Measurements from ENCODE around the gene AGBL4.

AGBL4 gene

DNA sequence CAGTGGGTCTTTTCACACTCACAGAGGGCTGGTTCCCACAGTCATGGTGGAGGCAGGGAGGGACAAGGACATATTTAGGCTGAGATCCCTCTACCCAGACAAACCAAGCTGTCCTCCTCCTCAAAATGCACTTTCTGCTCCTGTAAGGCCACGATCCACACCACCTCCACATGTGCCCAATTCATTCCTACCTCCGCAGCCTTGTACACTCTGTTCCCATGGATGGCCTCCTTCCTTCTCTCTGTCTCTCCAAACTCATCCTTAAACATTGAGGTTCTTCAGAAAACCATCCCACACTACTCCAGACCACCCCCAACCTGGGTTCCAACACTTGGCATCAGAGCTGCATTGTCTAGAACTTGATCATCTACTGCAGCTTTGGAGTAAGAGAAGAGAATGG, 842.7 kb downstream of the AGBL4 start:
- no peak for DNase-seq (ENCODE audit: low read depth)

DNA sequence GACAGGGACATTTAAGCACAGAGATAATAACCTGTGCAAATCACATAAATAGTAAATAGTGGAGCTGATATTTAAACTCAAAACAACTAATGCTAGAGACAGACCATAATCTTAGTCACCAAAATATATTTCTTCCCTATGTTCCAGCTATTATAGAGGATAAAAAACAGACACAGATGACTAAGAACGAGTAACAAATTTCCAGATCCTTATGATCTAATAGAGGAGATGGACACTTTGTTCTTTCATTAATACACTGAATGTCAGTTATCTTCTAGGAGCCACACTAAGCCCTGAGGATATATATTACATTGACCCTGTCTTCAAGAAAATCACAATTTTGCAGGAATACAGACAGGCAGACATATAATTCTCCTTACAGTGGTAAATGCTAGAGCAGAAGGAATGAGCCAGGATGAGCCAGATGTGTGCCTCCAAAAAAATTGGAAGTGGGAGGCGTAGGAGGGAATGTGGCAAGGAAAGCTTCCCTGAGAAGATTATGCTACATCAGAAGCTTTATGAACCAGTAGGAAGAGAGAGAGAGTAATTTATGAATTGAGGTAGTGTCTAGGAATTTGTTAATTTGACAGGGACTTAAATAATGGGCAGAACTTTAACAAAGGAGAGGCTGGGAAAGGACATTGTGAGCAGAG, 851.7 kb downstream of the AGBL4 start:
- DNase-seq (ENCODE audit: low read depth), result no peak

DNA sequence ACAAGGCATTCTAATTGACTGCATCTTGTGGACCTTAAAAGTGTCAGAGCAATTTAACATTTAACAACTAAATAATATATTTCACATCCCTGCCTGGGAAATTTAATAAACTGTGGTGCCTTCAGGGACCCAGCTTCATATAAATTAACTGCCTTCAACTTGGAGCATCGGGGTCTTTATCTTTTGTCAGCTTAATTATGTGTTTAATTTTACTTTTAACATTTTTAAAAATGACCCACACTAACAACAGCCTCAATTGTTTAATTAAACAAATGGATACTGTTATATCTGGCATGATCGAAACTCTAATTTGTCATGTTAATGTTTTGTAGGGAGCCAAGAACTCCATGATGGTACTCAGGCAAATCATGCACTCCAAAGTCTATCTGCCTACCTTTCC, 857.7 kb downstream of the AGBL4 start:
- no peak for DNase-seq (ENCODE audit: low read depth)

DNA sequence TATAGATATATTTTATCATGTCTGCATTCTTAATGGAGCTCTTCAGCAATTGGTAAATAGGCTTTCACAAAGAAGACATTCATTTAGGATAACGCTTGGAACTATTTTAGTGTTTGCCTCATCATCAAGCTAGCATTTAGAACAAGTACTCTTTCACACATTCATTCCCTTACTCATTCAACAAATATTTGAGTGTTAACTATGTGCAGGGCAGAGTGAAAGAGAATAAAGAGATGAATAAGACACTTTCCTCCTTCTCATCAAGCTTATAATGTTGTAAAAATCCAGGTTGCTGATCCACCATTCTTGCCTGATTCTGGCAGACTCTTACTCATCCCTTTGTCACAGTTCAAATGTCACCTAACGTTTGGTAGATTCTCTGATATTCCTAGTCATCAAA, 860.7 kb downstream of the AGBL4 start:
- DNase-seq (ENCODE audit: low read depth), result no peak

GRCh38 chr1:49160677-49161076, 863.1 kb downstream of the AGBL4 start:
- DNase-seq (ENCODE audit: low read depth), result no peak

DNA sequence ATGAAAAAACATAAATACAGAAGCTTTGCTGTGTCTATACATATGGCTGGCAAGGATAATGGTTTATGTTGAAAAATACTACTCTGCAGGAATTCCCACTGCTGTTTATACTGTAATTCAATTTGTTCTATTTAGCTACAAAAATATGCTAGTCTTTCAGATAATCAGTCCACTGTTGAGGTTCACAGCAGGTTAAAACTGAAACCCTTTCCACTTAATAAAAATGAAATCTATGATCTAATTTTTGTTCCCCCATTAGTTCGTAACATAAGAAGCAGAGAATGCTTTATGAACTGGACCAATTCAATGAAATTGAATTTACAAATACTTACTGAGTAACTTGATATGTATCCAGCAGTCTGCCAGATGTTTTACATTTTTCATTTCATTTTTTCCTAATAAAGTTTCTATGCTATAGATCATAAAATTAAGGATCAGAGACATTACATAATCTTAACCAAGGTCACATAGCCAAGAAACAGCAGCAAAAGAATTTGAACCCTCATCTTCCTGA, 887.0 kb downstream of the AGBL4 start:
- no peak for DNase-seq (ENCODE audit: low read depth)

GRCh38 chr1:49125746-49126145, 898.0 kb downstream of the AGBL4 start:
- no peak for DNase-seq (ENCODE audit: low read depth)

- no peak for DNase-seq (ENCODE audit: low read depth)
These were observed 911.8 kb downstream of the AGBL4 start for GRCh38 chr1:49111931-49112330.

DNA sequence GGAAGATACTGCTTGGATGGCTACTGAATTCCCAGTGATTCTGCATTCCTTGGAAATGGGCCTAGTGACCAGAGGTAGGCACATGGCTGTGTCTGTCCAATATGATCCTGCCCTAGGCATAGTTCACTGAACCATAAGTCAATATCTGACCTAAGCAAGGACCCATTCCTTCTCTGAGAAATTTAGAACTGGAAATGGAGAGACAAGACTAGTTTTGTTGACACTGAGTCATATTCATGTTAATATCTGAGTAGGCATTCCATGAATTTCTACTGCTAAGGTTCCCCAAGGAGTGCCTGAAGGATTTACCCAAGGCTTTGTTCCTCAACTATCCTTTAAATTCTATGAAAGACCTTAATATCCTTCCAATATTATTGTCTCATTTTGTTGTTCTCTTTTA, 917.3 kb downstream of the AGBL4 start:
- no peak for DNase-seq (ENCODE audit: low read depth)

DNA sequence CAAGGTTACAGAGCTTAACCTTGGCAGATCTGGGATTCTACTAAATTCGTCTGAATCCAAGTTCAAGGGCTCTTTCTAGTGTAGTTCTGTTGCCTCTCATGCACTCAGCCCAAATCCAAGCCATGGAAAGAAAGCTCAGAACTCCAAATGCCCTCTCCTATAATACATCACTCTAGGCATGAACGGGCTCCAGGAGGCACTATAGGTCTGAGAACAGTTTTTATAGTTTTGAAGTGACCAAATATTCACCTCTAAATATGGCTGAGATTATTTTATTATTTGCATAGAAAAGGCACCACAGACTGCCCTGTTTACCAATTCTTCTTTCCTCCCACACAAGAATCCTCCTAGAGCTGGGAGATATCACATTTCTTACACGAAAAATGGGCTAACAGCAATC, 919.2 kb downstream of the AGBL4 start:
- DNase-seq (ENCODE audit: low read depth), result no peak

GRCh38 chr1:49102752-49103151, 921.0 kb downstream of the AGBL4 start:
- DNase-seq (ENCODE audit: low read depth), result no peak

- DNase-seq (ENCODE audit: low read depth), result no peak
These were observed 924.9 kb downstream of the AGBL4 start for GRCh38 chr1:49098866-49099265.

DNA sequence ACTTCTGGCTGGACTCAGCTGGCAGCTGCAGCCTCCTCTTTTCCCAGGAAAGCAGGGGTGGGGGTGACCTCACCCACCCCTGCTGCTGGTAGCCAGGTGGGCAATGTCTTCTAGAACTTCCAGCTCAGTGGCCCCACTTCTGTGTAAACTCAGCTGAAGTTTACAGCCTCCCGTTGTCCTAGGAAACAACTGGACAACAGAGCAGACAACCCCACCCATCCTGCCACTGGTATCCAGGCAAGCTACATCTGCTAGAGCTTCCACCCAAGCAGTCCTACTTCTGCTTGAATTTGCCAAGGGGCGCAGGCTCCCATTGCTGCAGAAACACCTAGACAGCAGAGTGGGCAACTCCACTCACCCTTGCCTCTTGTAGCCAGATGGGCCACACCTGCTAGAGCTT, 937.4 kb downstream of the AGBL4 start:
- DNase-seq (ENCODE audit: low read depth), result no peak

DNA sequence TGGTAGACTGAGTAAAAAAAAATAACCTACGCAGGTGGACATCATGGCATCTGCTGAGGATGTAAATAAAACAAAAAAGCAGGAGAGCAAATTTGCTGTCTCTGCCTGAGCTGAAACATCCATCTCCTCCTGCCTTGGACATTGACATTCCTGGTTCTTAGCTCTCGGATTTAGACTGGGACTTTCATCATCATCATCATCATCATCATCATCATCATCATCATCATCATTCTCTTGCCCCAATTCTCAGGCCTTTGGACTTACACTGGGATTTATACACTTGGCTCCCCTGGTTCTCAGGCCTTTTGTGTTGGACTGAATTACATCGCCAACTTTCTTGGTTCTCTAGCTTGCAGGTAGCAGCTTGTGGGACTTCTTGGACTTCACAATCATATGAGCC, 938.7 kb downstream of the AGBL4 start:
- DNase-seq (ENCODE audit: low read depth), result no peak

DNA sequence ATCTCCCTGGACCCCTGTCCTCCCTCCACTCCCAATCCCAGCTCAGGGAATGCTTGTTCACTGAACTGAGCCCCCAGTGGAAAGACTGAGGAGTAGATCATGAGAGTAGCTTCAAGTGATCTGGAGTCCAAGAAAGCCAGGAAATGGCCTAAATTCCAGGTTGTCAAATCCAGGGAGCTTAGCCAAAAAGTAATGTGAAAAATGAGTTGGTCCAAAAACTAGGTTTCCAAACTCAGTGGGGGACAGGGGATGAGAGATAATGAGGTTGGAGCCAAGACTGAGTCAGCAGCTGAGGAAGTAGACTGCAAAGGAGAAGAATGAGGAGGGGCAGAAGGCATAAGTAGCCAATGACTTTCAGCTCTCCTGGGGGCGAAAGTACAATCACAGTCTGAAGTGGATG, 963.0 kb downstream of the AGBL4 start:
- DNase-seq (ENCODE audit: low read depth), result no peak

DNA sequence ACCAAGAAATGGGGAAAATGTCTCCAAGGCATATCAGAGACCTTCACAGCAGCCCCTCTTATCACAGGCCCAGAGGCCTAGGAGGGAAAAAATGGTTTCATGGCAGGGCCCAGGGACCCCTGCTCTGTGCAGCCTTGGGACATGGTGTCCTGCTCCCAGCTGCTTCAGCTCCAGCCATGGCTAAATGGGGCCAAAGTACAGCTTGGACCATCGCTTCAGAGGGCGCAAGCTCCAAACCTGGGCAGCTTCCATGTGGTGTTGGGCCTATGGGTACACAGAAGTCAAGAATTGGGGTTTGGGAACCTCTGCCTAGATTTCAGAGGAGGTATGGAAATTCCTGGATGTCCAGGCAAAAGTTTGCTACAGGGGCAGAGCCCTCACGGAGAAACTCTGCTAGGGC, 964.7 kb downstream of the AGBL4 start:
- DNase-seq (ENCODE audit: low read depth), result no peak

DNA sequence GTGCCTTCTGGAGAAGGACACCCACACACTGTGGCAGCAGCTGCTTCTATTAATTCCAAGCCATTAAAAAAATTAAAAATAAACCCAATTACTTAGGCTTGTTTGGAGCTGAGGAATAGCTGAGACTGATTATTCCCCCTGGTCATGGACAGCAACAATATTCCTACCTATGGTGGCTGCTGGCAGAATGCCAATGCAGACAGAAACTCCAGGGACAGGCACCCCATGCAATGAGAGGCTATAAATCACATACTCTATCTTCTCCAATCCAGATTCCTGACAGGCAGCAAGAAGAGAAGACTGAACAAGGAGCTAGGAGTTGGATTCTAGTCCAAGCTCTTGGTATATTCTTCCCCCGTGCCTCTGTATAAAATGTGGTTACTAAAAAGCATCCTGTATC, 971.7 kb downstream of the AGBL4 start:
- no peak for DNase-seq (ENCODE audit: low read depth)

DNA sequence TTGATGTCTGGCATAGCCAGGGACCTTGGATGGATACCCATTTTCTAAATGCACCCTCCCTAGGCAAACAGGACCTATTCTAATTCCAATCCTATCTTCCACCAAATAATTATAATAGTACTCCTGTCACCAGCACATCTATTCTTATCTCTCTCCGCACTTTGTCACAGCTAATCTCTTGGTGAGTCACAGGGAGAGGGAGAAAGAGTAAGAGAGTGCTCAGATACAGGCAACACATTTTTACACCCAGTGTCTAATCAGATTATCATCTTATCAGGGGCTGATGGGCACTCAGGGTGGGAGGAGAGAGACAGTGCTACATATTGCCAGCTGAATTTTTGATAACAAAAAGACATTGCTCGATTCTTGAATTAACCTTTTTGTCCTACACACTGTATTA, 972.1 kb downstream of the AGBL4 start:
- DNase-seq (ENCODE audit: low read depth), result no peak

GRCh38 chr1:49050041-49050440, 973.7 kb downstream of the AGBL4 start:
- DNase-seq (ENCODE audit: low read depth), result no peak

DNA sequence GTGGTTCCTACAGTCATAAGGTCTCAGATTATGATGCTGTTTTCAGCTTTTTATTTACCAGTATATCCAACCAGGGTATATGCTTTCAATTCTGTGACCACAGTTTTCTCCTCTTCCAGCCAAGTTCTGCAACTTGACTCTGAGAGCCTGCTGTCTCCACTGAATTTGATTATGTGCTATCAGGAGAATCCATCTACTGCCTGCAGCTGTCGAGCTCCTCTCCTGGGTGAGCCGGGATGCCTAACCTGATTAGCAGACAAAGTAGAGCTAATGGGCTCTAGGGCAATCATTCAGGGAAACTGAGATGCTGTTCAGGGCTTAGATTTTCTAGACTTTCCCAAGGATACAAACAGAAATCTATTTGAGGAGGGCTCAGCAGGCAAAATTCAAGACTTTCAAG, 975.6 kb downstream of the AGBL4 start:
- DNase-seq (ENCODE audit: low read depth), result no peak

GRCh38 chr1:49046305-49046704, 977.4 kb downstream of the AGBL4 start:
- no peak for DNase-seq (ENCODE audit: low read depth)

DNA sequence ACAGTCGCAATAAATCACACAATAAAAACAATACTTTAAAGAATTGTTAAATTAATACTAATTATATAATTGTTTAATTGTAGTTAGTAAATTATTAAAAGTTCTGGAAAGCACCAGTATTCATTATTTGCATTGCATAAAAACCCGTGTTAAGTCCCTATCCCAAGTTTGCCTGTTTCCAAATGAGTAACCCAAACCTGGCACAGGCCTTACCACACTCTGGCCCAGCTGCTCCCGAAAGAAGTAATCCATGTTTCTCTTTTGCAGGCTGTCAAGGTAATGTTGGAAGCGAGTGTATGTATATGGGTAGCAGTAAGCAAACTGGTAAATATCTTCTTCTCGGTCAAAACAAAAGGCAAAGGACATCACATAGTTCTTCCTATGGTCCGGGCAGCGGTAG, 978.4 kb downstream of the AGBL4 start:
- DNase-seq (ENCODE audit: low read depth), result no peak

- no peak for DNase-seq (ENCODE audit: low read depth)
These were observed 987.1 kb downstream of the AGBL4 start for GRCh38 chr1:49036700-49037099.

DNA sequence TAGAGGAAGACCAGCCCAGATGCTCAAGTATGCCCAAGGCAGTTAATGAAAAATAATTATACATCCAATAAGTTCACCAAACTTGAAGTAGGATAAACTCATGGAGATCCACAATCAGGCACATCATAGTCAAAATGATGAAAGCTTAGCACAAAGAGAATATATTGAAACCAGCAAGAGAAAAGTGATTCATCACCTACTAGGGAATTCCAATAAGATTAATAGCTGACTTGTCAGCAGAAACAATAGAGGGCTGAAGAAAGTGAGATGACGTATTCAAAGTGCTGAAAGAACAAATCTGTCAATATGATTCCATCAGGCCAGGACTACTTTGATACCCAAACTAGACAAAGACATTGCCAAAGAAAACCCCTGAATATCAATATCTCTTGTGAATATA, 995.4 kb downstream of the AGBL4 start:
- DNase-seq (ENCODE audit: low read depth), result no peak
